Kidney epithelial cell (primary cell): Measurements from ENCODE around the gene RGS14. TPM values are rescaled to one million over a fixed set of nuclear protein-coding genes. Genes with fewer than 3 reads are reported as not detected.

Source experiments
- DNase-seq: peaks from one replicate; pipeline ENCODE4 v3.0.0-alpha.2; 2010; ENCODE audit warnings: low read depth
- H3K27me3 ChIP-seq: 2 replicates; pipeline ENCODE4 v1.6.0; 2011; ENCODE audit warnings: low read length; ENCODE audit not compliant: control insufficient read depth, insufficient read depth
- H3K36me3 ChIP-seq: 2 replicates; pipeline ENCODE4 v1.5.1; 2011; ENCODE audit warnings: low read length; ENCODE audit not compliant: control insufficient read depth, insufficient read depth
- H3K4me3 ChIP-seq: 2 replicates; pipeline ENCODE4 v1.5.1; 2011; ENCODE audit warnings: low read depth, mild to moderate bottlenecking, control low read depth, low read length
- total RNA-seq: library from RNA; depleted of rRNA; stranded (reverse); fragments of >200 nt; gene quantifications from 2 replicates; pipeline ENCODE4 v1.2.3, GENCODE V29; 2015
- TF ChIP-seq, protein P1 (sequence below): IDR thresholded peaks from 2 replicates; pipeline ENCODE4 v1.5.1; 2011; ENCODE audit warnings: mild to moderate bottlenecking, moderate library complexity, low read length, control low read depth, inconsistent platforms; ENCODE audit not compliant: insufficient read depth, poor library complexity, severe bottlenecking

RGS14 gene
- total RNA-seq, 1 donor from 2014 or later, result 14.5 TPM

DNA sequence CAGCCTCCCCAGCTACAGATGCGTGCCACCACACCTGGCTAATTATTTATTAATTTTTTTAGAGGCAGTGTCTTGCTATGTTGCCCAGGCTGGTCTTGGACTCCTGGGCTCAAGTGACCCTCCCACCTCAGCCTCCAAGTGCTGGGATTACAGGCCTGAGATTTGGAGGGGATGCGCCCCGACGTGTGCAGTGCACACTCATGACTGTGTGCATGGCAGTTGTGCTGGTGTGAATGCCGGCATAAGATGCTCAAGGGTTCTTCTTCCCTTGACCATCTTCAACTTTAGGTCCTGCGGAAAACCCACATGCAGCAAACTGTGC, 23.0 kb downstream of the RGS14 start:
- TF ChIP-seq, protein P1, sequence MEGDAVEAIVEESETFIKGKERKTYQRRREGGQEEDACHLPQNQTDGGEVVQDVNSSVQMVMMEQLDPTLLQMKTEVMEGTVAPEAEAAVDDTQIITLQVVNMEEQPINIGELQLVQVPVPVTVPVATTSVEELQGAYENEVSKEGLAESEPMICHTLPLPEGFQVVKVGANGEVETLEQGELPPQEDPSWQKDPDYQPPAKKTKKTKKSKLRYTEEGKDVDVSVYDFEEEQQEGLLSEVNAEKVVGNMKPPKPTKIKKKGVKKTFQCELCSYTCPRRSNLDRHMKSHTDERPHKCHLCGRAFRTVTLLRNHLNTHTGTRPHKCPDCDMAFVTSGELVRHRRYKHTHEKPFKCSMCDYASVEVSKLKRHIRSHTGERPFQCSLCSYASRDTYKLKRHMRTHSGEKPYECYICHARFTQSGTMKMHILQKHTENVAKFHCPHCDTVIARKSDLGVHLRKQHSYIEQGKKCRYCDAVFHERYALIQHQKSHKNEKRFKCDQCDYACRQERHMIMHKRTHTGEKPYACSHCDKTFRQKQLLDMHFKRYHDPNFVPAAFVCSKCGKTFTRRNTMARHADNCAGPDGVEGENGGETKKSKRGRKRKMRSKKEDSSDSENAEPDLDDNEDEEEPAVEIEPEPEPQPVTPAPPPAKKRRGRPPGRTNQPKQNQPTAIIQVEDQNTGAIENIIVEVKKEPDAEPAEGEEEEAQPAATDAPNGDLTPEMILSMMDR, result no peak
- H3K27me3 ChIP-seq, result peaks cover 20% of the 10 kb centered on the region
- no peaks in the 10 kb centered on the region for H3K36me3 ChIP-seq
- DNase-seq, result no peak
- H3K4me3 ChIP-seq, result no peak overlapping the region

DNA sequence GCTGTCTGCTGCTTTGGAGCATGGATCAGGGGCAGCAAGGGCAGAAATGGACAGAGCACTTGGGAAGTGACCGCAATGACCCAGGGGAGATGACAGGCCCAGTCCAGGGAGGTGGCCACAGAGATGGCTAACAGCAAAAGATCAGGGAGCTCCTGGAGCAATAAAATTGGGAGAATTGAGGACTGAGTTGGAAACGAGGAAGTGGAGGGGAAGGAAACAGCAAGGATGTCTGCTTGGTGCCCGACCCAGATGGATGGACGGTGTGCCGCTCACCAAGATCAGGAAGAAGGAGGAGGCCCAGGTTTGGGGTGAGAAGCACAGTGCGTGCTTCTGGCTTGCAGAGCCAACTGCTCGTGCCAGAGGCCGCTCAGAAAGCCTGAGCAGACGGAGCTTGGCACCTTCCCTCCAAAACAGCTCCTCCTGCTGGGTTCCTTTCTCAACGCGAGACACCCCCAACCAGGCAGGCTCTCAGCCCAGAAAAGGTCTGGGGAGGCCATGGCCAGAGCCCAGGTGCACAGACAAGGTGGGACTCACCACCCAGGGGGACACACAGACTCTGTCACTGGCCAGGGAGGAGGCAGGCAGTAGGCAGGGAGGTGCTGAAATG, 24.8 kb downstream of the RGS14 start:
- no peak for DNase-seq
- H3K4me3 ChIP-seq, result no peak overlapping the region
- peaks cover 22% of the 10 kb centered on the region for H3K27me3 ChIP-seq
- TF ChIP-seq, protein P1, result peak; percentile 8
- no peaks in the 10 kb centered on the region for H3K36me3 ChIP-seq

DNA sequence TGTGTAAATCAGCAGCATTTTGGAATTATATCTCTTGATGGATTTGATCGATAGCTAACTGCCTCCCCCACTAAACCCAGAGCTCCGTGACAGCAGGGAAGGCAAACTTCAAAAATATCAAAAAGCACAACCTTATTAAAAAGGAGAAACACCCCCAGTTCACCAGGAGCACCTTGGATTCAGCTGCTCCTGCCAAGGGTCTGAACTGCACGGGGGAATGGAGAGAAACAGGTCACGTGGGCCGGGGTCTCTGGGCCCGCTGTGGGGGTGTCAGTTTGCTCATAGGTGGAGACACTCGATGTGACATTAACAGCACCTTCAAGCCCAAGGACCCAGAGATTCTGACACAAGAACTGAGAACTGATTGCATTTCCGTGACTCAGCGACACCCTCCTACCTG, 25.5 kb downstream of the RGS14 start:
- no peak for DNase-seq
- TF ChIP-seq, protein P1, result no peak
- Histone ChIP-seq H3K36me3 (no peaks in the 10 kb centered on the region), H3K4me3 (no peak overlapping the region), H3K27me3 (peaks cover 24% of the 10 kb centered on the region)

DNA sequence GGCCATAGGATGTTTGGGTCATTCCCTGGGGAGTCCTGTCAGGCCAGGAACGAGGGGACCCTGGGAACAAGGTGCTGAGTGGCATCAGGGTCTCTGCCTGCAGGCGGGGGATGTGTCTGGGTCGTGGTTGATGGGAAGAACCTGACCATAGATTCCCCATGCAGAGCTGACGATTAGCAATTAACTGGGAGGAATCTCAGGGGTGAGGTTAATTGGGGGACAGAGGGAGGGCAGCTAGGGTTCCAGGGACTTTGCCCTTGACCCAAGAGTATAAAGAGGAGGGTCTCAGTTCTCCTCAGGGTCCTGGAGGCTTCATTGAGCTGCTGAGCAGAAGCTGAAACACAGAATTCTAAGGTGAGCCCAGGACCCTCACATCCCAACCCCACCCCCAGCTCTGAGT, 26.4 kb downstream of the RGS14 start, which contains the start of gene SLC34A1:
TSS of gene SLC34A1 (plus strand) at position 301 of the 400 bp plus-strand sequence. CDS start 1,308 bp downstream, outside the sequence.
- H3K36me3 ChIP-seq, result no peaks in the 10 kb centered on the region
- TF ChIP-seq, protein P1, result no peak
- DNase-seq, result no peak
- H3K4me3 ChIP-seq, result no peak within 1 kb of the TSS
- H3K27me3 ChIP-seq, result peaks cover 25% of the 10 kb centered on the region

DNA sequence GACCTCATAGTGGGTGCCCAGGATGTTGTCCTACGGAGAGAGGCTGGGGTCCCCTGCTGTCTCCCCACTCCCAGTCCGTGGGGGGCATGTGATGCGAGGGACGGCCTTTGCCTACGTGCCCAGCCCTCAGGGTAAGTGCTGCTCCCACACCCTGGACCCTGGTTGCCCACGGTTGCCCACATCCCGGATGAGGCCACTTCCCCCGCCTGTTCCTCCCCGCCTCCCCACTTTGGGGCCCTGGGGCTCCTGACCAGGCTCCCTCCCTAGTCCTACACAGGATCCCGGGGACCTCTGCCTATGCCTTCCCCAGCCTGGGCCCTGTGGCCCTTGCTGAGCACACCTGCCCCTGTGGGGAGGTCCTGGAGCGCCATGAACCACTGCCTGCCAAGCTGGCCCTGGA, 28.0 kb downstream of the RGS14 start:
- TF ChIP-seq, protein P1, result no peak
- H3K36me3 ChIP-seq, result no peaks in the 10 kb centered on the region
- DNase-seq, result no peak
- H3K4me3 ChIP-seq, result no peak overlapping the region
- peaks cover 25% of the 10 kb centered on the region for H3K27me3 ChIP-seq

DNA sequence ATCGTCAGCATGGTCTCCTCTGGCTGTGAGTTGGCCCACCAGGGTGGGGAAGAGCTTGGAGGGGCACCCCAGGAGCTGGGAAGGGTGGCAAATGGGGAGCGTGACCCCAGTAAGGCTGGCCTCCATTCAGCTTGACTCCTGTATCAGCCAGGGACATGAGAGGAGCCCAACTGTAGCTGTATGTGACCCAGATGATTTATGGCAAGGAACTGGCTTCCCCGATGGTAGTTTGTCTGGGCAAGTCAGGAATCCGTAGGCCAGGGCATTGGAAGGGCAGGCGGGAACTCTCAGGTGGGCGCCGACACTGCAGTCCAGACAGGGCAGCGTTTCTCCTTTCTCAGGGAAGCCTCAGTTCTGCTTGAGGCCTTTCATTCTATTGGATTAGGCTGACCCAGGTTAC, 28.8 kb downstream of the RGS14 start:
- DNase-seq, result no peak
- TF ChIP-seq, protein P1, result no peak
- Histone ChIP-seq H3K4me3 (no peak overlapping the region), H3K27me3 (peaks cover 25% of the 10 kb centered on the region), H3K36me3 (no peaks in the 10 kb centered on the region)
